ENCODE results near the gene TEX36.
"Not testable (repeated sequence)": the region's sequence is repeated elsewhere in the genome, so short reads cannot be mapped to it uniquely, and the experiment has no call there.

Gene TEX36

DNA sequence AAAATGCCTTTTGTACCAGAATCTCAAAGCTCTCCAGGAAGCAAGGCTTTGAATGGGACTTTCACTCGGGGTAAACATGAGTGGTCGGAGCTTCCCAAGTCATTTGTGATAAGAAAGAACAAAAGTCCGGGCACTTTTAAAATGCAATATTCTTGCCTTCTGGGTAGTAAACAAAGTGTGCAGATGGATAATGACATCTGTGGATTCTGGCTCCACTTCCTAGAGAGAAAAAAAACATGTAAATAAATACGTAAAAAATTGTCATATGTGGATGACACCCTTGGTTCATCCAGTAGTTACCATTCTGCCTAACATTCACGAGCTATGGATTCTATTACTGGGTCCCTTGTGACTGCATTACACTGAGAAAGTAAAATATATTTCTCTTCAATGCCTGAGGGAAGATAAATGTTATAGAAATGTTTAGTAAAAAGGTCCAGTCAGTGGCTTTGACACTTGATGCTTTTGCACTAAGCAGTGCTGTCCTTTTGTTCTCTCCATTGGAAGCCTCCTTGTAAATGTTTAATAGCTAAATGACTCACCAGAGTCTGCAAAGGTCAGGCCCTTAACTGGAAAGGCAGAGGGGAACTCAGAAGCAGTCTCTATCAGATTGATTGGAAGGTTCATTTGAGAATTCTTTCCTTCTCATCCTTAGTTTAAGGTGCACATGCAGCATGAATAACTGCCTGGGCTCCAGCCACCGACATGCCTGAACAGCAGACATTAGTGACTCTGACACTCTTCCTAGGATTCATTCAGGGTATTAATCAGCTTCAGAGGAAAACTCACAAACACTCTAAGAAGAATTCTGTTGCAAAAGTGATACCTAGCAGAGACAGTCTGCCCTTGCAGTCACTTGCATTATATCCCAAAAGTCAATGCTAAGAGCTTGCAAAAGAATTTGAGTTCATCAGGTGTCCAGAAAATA is 24.8 kb upstream of the TEX36 start:
- no peak overlapping the region for H3K4me3 ChIP-seq (ENCODE audit: low read length)
- H3K36me3 ChIP-seq (ENCODE audit: control insufficient read depth, insufficient read depth, low read length), result no peaks in the 10 kb centered on the region
- H3K27ac ChIP-seq (ENCODE audit: low read depth, low read length), result no peak overlapping the region
- H3K9ac ChIP-seq (ENCODE audit: low read length), result no peak overlapping the region
- no peaks in the 10 kb centered on the region for H3K27me3 ChIP-seq (ENCODE audit: control insufficient read depth, insufficient read depth, low read length)
- H3K4me1 ChIP-seq (ENCODE audit: control insufficient read depth, insufficient read depth, low read length), result peaks cover 2% of the 10 kb centered on the region

DNA sequence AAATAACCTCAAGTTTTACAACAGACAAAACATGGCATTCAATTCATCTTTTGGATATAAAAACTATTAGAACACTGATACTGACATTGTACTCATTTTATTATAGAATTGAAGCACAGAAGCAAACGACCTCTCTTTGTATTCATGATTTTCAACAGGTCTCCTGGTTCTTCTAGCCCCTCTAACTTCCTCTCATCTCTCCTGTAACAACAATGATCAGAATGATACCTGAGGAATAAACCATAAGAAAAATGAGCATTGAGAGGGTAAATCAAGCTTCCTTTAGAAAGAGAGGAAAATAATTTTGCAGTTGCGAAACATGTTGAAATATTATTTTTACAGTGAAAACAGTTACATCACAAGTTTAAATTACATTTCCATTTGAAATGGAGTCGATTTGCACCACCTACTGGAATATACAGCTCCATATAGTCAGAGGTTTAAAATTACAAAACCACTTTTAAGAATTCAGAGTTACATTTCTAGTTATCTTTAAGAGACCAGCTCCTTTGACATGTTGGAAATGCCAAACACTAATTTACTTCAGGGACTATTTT is 17.5 kb upstream of the TEX36 start:
- Histone ChIP-seq H3K4me3 (ENCODE audit: low read length) (no peak overlapping the region), H3K27ac (ENCODE audit: low read depth, low read length) (no peak overlapping the region), H3K36me3 (ENCODE audit: control insufficient read depth, insufficient read depth, low read length) (no peaks in the 10 kb centered on the region), H3K4me1 (ENCODE audit: control insufficient read depth, insufficient read depth, low read length) (no peaks in the 10 kb centered on the region), H3K9ac (ENCODE audit: low read length) (no peak overlapping the region), H3K27me3 (ENCODE audit: control insufficient read depth, insufficient read depth, low read length) (no peaks in the 10 kb centered on the region)

DNA sequence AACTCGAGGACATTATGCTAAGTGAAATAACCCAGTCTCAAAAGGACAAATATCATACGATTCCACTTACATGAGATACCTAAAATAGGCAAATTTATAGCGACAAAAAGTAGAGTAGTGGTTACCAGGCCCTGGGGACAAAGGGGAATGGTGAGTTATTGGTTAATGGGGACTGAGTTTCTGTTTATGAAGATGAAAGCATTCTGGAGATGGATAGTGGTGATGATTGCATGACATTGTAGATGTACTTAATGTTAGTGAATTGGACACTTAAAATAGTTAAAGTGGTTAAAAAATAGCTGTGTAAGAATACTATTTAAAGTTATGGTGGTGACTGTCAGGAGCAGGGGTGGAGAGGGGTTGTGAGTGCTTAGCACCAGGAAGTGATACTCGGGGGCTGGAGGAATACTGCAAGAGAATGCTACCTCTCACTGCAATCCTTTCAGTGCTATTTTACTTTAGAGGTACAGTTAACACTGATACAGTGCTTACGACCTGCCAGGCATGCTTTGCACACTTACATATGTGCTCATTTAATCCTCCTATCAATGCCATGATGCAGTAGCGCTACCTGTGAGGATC is 16.7 kb upstream of the TEX36 start:
- no peak overlapping the region for H3K27ac ChIP-seq (ENCODE audit: low read depth, low read length)
- H3K36me3 ChIP-seq (ENCODE audit: control insufficient read depth, insufficient read depth, low read length), result no peaks in the 10 kb centered on the region
- H3K4me1 ChIP-seq (ENCODE audit: control insufficient read depth, insufficient read depth, low read length), result no peaks in the 10 kb centered on the region
- H3K9ac ChIP-seq (ENCODE audit: low read length), result no peak overlapping the region
- H3K27me3 ChIP-seq (ENCODE audit: control insufficient read depth, insufficient read depth, low read length), result no peaks in the 10 kb centered on the region
- no peak overlapping the region for H3K4me3 ChIP-seq (ENCODE audit: low read length)

DNA sequence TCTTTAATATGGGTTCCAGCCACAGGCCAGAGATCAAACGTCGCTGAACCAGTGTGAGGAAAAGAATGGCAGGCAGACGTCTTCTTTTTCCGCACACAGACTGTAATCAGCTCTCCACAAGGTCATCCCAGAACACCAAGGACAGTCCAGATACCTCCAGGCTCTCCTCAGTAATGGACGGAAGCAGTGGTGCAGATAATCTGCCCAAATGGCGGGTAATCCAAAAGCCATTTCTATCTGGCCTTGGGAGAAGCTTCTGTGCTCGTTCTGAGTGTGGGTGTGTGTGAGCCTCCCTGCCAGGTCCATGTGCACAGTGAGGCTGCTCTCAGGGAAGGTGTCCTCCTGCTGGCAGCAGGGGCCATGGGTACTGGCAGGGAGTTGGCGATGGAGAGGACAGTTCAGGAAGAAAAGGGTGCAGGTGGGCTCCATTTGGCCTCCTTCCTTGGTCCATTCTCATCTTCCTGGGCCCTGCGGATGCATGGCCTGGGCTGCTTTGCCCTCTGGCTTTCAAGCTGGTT is 15.6 kb upstream of the TEX36 start:
- Histone ChIP-seq H3K27me3 (ENCODE audit: control insufficient read depth, insufficient read depth, low read length) (no peaks in the 10 kb centered on the region), H3K36me3 (ENCODE audit: control insufficient read depth, insufficient read depth, low read length) (no peaks in the 10 kb centered on the region), H3K4me3 (ENCODE audit: low read length) (no peak overlapping the region), H3K27ac (ENCODE audit: low read depth, low read length) (no peak overlapping the region), H3K4me1 (ENCODE audit: control insufficient read depth, insufficient read depth, low read length) (no peaks in the 10 kb centered on the region), H3K9ac (ENCODE audit: low read length) (no peak overlapping the region)

- not testable (repeated sequence) for H3K36me3 ChIP-seq (ENCODE audit: control insufficient read depth, insufficient read depth, low read length); H3K4me1 ChIP-seq (ENCODE audit: control insufficient read depth, insufficient read depth, low read length); H3K27ac ChIP-seq (ENCODE audit: low read depth, low read length); H3K4me3 ChIP-seq (ENCODE audit: low read length); H3K9ac ChIP-seq (ENCODE audit: low read length); H3K27me3 ChIP-seq (ENCODE audit: control insufficient read depth, insufficient read depth, low read length)
Measured at GRCh38 chr10:125696884-125697283, 13.9 kb upstream of the TEX36 start.

DNA sequence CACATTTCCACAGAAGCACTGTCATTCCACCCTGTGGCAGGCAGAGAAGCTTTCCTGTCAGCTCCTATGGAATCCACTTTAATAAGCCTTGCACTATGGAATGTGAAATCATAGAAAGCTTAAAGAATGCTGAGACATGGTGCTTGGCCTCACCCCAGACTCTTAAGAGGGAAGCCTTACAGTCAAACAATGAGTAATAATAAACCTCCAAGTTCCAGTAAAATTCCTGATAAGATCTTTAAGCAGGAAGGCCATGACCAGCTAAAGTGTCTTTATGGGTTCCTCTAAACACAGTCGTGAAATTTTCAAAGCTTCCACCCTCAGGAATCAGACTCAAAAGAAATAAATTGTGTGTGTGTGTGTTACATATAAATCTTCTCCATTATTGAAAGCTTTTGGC is 11.9 kb upstream of the TEX36 start:
- Histone ChIP-seq H3K27ac (ENCODE audit: low read depth, low read length) (no peak overlapping the region), H3K36me3 (ENCODE audit: control insufficient read depth, insufficient read depth, low read length) (no peaks in the 10 kb centered on the region), H3K9ac (ENCODE audit: low read length) (no peak overlapping the region), H3K4me3 (ENCODE audit: low read length) (no peak overlapping the region), H3K27me3 (ENCODE audit: control insufficient read depth, insufficient read depth, low read length) (peaks cover 4% of the 10 kb centered on the region), H3K4me1 (ENCODE audit: control insufficient read depth, insufficient read depth, low read length) (no peaks in the 10 kb centered on the region)

- Histone ChIP-seq H3K9ac (ENCODE audit: low read length) (no peak overlapping the region), H3K4me1 (ENCODE audit: control insufficient read depth, insufficient read depth, low read length) (no peaks in the 10 kb centered on the region), H3K4me3 (ENCODE audit: low read length) (no peak overlapping the region), H3K36me3 (ENCODE audit: control insufficient read depth, insufficient read depth, low read length) (no peaks in the 10 kb centered on the region), H3K27ac (ENCODE audit: low read depth, low read length) (no peak overlapping the region), H3K27me3 (ENCODE audit: control insufficient read depth, insufficient read depth, low read length) (peaks cover 4% of the 10 kb centered on the region)
Measured at GRCh38 chr10:125693524-125693847, 10.5 kb upstream of the TEX36 start.

- H3K27ac ChIP-seq (ENCODE audit: low read depth, low read length), result no peak overlapping the region
- no peaks in the 10 kb centered on the region for H3K36me3 ChIP-seq (ENCODE audit: control insufficient read depth, insufficient read depth, low read length)
- H3K4me1 ChIP-seq (ENCODE audit: control insufficient read depth, insufficient read depth, low read length), result no peaks in the 10 kb centered on the region
- H3K4me3 ChIP-seq (ENCODE audit: low read length), result no peak overlapping the region
- H3K9ac ChIP-seq (ENCODE audit: low read length), result no peak overlapping the region
- peaks cover 4% of the 10 kb centered on the region for H3K27me3 ChIP-seq (ENCODE audit: control insufficient read depth, insufficient read depth, low read length)
Measured at GRCh38 chr10:125692601-125693523, 9.9 kb upstream of the TEX36 start.

DNA sequence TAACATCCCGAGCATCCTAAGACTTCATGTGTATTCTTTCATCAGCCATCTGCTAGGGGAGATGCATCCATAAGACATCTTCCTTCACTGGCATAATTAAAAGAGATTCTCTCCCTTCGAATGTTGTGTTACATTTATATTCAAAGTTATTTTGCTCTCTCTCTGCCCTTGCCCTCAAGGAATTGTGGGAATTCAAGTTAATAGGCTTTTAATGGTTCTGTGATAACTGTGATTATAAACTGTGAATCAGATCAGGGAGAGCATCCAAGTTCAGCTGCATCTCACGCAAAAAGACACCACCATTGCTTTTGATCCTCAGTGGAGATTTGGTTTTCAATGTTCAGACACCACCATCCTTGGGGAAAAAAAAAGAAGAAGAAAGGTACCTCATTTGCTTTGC is 9.2 kb upstream of the TEX36 start:
- Histone ChIP-seq H3K4me1 (ENCODE audit: control insufficient read depth, insufficient read depth, low read length) (no peaks in the 10 kb centered on the region), H3K9ac (ENCODE audit: low read length) (no peak overlapping the region), H3K27me3 (ENCODE audit: control insufficient read depth, insufficient read depth, low read length) (peaks cover 4% of the 10 kb centered on the region), H3K27ac (ENCODE audit: low read depth, low read length) (no peak overlapping the region), H3K4me3 (ENCODE audit: low read length) (no peak overlapping the region), H3K36me3 (ENCODE audit: control insufficient read depth, insufficient read depth, low read length) (no peaks in the 10 kb centered on the region)

DNA sequence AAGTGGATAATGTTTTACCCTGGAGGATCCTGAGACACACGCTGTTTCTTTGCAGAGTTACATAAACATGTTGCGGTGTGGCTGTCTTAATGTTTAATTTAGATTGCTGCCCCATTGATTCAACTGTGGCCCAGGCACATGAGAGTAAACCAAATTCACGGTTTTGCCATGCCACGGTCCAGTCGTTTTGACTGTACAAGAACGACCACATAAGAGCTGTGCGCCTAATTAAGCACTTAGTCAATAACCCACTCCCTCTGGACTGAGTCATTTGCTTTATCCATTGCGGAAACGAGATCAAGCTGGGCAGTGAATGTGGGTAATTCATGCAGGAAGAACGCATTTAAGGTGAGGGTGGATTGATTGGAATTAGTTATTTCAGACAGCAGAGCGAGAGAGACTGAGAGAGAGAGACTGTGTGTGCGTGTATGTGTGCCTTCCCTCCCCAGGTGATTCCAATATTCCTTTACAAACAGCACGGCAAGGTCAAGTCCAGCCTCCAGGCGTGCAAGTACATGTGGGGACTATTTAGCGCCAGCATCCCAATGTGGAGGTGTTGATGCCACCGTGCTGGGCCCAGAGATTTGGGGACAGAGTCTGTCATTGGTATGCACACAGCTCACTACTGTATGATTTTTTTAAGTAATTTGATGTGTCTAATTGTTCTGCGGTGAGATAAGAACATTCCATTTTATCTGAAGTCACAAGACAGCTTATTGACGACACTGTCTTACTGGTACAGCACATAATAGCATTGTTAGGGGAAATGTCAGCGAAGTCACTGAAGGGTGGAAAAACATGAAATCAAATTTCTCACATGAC is 8.4 kb upstream of the TEX36 start:
- Histone ChIP-seq H3K4me1 (ENCODE audit: control insufficient read depth, insufficient read depth, low read length) (no peaks in the 10 kb centered on the region), H3K9ac (ENCODE audit: low read length) (no peak overlapping the region), H3K27me3 (ENCODE audit: control insufficient read depth, insufficient read depth, low read length) (peaks cover 4% of the 10 kb centered on the region), H3K36me3 (ENCODE audit: control insufficient read depth, insufficient read depth, low read length) (no peaks in the 10 kb centered on the region), H3K27ac (ENCODE audit: low read depth, low read length) (no peak overlapping the region), H3K4me3 (ENCODE audit: low read length) (no peak overlapping the region)

DNA sequence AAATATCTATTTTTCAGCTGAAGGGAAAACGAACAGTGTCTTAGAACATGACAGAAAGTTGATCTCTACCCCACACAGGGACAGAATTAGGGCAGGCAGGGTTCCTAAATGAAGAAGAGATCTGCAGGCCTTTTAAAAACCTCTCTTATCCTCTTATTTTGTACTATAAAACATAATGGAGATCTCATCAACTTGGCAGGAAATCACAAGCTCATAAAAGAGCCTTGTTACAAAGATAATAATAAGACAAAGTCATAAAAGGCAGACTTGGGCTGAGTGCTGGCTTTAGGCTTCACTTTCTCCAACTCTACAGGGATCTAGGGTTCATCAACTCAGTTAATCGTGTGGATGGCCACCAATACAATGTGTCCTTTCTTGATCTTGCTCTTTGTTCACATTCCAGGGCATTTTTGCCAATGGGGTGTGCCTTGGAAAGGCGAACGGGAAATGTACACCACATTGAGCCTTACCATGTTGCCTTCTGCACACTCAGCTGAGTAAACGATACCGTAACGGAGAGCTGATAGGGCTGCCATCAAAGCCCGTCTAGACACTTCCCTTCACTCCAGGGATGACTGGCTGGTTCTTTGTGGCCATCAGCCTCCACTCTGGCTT is 7.1 kb upstream of the TEX36 start:
- Histone ChIP-seq H3K36me3 (ENCODE audit: control insufficient read depth, insufficient read depth, low read length) (no peaks in the 10 kb centered on the region), H3K27me3 (ENCODE audit: control insufficient read depth, insufficient read depth, low read length) (peaks cover 4% of the 10 kb centered on the region), H3K4me3 (ENCODE audit: low read length) (no peak overlapping the region), H3K27ac (ENCODE audit: low read depth, low read length) (no peak overlapping the region), H3K4me1 (ENCODE audit: control insufficient read depth, insufficient read depth, low read length) (no peaks in the 10 kb centered on the region), H3K9ac (ENCODE audit: low read length) (no peak overlapping the region)
